ENCODE results near the gene ZBTB7A. TPM values are rescaled to one million over a fixed set of nuclear protein-coding genes. Genes with fewer than 3 reads are reported as not detected.

The ZBTB7A gene
- polyA plus RNA-seq: 75.7 TPM

- H3K4me3 Mint-ChIP-seq: peak within 1 kb of the TSS; percentile 86 to 97 (median 96)
- H3K36me3 Mint-ChIP-seq: peaks cover 3% of the 10 kb centered on the region
- peaks cover 10 to 21% (median 12%) of the 10 kb centered on the region in 3 donors for H3K4me1 Mint-ChIP-seq
- no peaks in the 10 kb centered on the region for H3K27me3 Mint-ChIP-seq
- H3K9me3 Mint-ChIP-seq: no peaks in the 10 kb centered on the region
- H3K27ac Mint-ChIP-seq: peak within 1 kb of the TSS; percentile 80 to 99 (median 96)
These were observed at the start of gene ZBTB7A for GRCh38 chr19:4066682-4067395. ZBTB7A (minus strand) TSS chr19:4066899; CDS start chr19:4055232, 11,667 bp downstream.

- peak overlapping the region; percentile 65 to 92 (median 80) for H3K4me3 Mint-ChIP-seq
- H3K27me3 Mint-ChIP-seq: no peaks in the 10 kb centered on the region
- H3K36me3 Mint-ChIP-seq: no peaks in the 10 kb centered on the region
- H3K27ac Mint-ChIP-seq: peak overlapping the region; percentile 58 to 93 (median 74)
- H3K4me1 Mint-ChIP-seq: peaks cover 15 to 24% (median 22%) of the 10 kb centered on the region in 3 donors
- H3K9me3 Mint-ChIP-seq: no peaks in the 10 kb centered on the region
These were observed 49.2 kb upstream of the ZBTB7A start for GRCh38 chr19:4115818-4116385.

GRCh38 chr19:4115050-4115817, 48.5 kb upstream of the ZBTB7A start:
- Mint-ChIP-seq H3K9me3 (no peaks in the 10 kb centered on the region), H3K4me3 (peak overlapping the region; percentile 65 to 92 (median 80)), H3K4me1 (peaks cover 16 to 27% (median 22%) of the 10 kb centered on the region in 3 donors), H3K27ac (peak overlapping the region; percentile 74 to 93 (median 93)), H3K27me3 (no peaks in the 10 kb centered on the region), H3K36me3 (no peaks in the 10 kb centered on the region)

GRCh38 chr19:4114181-4114580, 47.5 kb upstream of the ZBTB7A start:
- Mint-ChIP-seq H3K27me3 (no peaks in the 10 kb centered on the region), H3K36me3 (peaks cover under 1% of the 10 kb centered on the region), H3K27ac (peak overlapping the region; percentile 39 to 93 (median 74)), H3K9me3 (no peaks in the 10 kb centered on the region), H3K4me3 (peak overlapping the region in 3 of 4 donors; percentile 16 to 72 (median 32)), H3K4me1 (peaks cover 26 to 34% (median 28%) of the 10 kb centered on the region in 3 donors)

GRCh38 chr19:4113398-4114088, 46.8 kb upstream of the ZBTB7A start:
- H3K9me3 Mint-ChIP-seq: no peaks in the 10 kb centered on the region
- no peaks in the 10 kb centered on the region for H3K27me3 Mint-ChIP-seq
- peaks cover 31 to 39% (median 31%) of the 10 kb centered on the region in 3 donors for H3K4me1 Mint-ChIP-seq
- peaks cover 1% of the 10 kb centered on the region for H3K36me3 Mint-ChIP-seq
- peak overlapping the region; percentile 53 to 80 (median 74) for H3K27ac Mint-ChIP-seq
- peak overlapping the region in 2 of 4 donors; percentile 16 to 55 for H3K4me3 Mint-ChIP-seq

- no peaks in the 10 kb centered on the region for H3K9me3 Mint-ChIP-seq
- H3K27ac Mint-ChIP-seq: peak overlapping the region in 2 of 3 donors; percentile 50 to 67
- no peaks in the 10 kb centered on the region for H3K27me3 Mint-ChIP-seq
- peak overlapping the region in 1 of 4 donors; percentile 28 for H3K4me3 Mint-ChIP-seq
- H3K4me1 Mint-ChIP-seq: peaks cover 29 to 39% (median 31%) of the 10 kb centered on the region in 3 donors
- H3K36me3 Mint-ChIP-seq: peaks cover 1% of the 10 kb centered on the region
These were observed 45.7 kb upstream of the ZBTB7A start for GRCh38 chr19:4112367-4112766.

GRCh38 chr19:4109626-4109945, 42.9 kb upstream of the ZBTB7A start:
- H3K27me3 Mint-ChIP-seq: no peaks in the 10 kb centered on the region
- H3K4me3 Mint-ChIP-seq: peak overlapping the region in 3 of 4 donors; percentile 67 to 93 (median 81)
- peaks cover 22 to 25% (median 22%) of the 10 kb centered on the region in 3 donors for H3K4me1 Mint-ChIP-seq
- peaks cover 4% of the 10 kb centered on the region for H3K36me3 Mint-ChIP-seq
- H3K9me3 Mint-ChIP-seq: no peaks in the 10 kb centered on the region
- H3K27ac Mint-ChIP-seq: peak overlapping the region; percentile 95 to 97 (median 97)

- Mint-ChIP-seq H3K36me3 (peaks cover 4% of the 10 kb centered on the region), H3K9me3 (no peaks in the 10 kb centered on the region), H3K27ac (peak overlapping the region; percentile 95 to 97 (median 97)), H3K27me3 (no peaks in the 10 kb centered on the region), H3K4me1 (peaks cover 19 to 24% (median 22%) of the 10 kb centered on the region in 3 donors), H3K4me3 (peak overlapping the region; percentile 67 to 93 (median 76))
These were observed 42.3 kb upstream of the ZBTB7A start for GRCh38 chr19:4108767-4109625.

GRCh38 chr19:4103080-4103433, 36.4 kb upstream of the ZBTB7A start:
- no peaks in the 10 kb centered on the region for H3K27me3 Mint-ChIP-seq
- peaks cover 4 to 5% (median 5%) of the 10 kb centered on the region in 3 donors for H3K4me1 Mint-ChIP-seq
- H3K4me3 Mint-ChIP-seq: no peak overlapping the region
- H3K9me3 Mint-ChIP-seq: no peaks in the 10 kb centered on the region
- no peak overlapping the region for H3K27ac Mint-ChIP-seq
- peaks cover 3% of the 10 kb centered on the region for H3K36me3 Mint-ChIP-seq

GRCh38 chr19:4102339-4103079, 35.8 kb upstream of the ZBTB7A start:
- H3K27me3 Mint-ChIP-seq: no peaks in the 10 kb centered on the region
- no peaks in the 10 kb centered on the region for H3K9me3 Mint-ChIP-seq
- no peak overlapping the region for H3K27ac Mint-ChIP-seq
- peaks cover 3 to 4% (median 4%) of the 10 kb centered on the region in 3 donors for H3K4me1 Mint-ChIP-seq
- H3K4me3 Mint-ChIP-seq: no peak overlapping the region
- peaks cover 3% of the 10 kb centered on the region for H3K36me3 Mint-ChIP-seq

GRCh38 chr19:4101496-4101770, 34.7 kb upstream of the ZBTB7A start:
- Mint-ChIP-seq H3K27ac (no peak overlapping the region), H3K4me1 (peaks cover 1 to 4% (median 2%) of the 10 kb centered on the region in 3 donors), H3K4me3 (no peak overlapping the region), H3K9me3 (no peaks in the 10 kb centered on the region), H3K27me3 (no peaks in the 10 kb centered on the region), H3K36me3 (peaks cover 7% of the 10 kb centered on the region)

GRCh38 chr19:4100647-4101495, 34.2 kb upstream of the ZBTB7A start:
- Mint-ChIP-seq H3K27me3 (no peaks in the 10 kb centered on the region), H3K9me3 (no peaks in the 10 kb centered on the region), H3K4me1 (peaks cover 1 to 4% (median 2%) of the 10 kb centered on the region in 3 donors), H3K27ac (no peak overlapping the region), H3K4me3 (no peak overlapping the region), H3K36me3 (peaks cover 8% of the 10 kb centered on the region)

All from IgD-negative memory B cell (primary cell).